Measurements from ENCODE around the gene LRRC27. TPM values are rescaled to one million over a fixed set of nuclear protein-coding genes. Genes with fewer than 3 reads are reported as not detected.

LRRC27 gene
- total and polyA plus RNA-seq, 7 donors: 1.4 to 15.5 (median 6.2) TPM

DNA sequence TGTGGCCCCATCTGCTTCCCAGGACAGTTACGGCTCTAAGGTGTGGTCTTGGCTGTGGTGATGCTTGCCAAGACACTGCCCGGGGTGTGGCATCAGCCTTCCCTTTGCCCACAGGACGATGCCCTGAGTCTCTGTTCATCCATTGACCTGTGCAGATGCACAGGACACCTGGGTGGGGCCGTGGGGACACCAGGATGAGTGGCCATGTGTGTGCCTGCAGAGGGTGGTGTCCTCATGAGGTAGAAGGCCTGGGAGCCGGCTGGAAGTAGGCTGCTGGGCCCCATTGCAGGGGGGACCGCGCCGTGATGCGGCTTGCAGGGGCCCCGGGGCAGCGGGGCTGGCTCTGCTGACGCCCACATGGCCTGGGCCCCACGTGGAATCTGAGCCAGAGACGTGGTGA, 42.6 kb downstream of the LRRC27 start:
- H3K27me3 ChIP-seq: no peaks in the 10 kb centered on the region
- H3K36me3 ChIP-seq: no peaks in the 10 kb centered on the region
- H3K4me1 ChIP-seq: no peaks in the 10 kb centered on the region
- DNase-seq: peak; percentile 34
- intact Hi-C loops (cut with DNase I): no loop called here
- H3K27ac ChIP-seq: no peak overlapping the region
- H3K9me3 ChIP-seq: no peaks in the 10 kb centered on the region
- WGBS, 2 donors: 61 to 85% methylated on average over 14 of the region's 14 CpGs
- no peak overlapping the region for H3K4me3 ChIP-seq
- TF ChIP-seq CTCF (IDR thresholded peaks at IDR 0.05) (no peak), EP300 (IDR thresholded peaks at IDR 0.05) (no peak), POLR2A (IDR thresholded peaks at IDR 0.05) (no peak), POLR2AphosphoS5 (IDR thresholded peaks at IDR 0.05) (no peak)

- Histone ChIP-seq H3K27me3 (no peaks in the 10 kb centered on the region), H3K4me3 (no peak overlapping the region), H3K27ac (no peak overlapping the region), H3K9me3 (no peaks in the 10 kb centered on the region), H3K36me3 (no peaks in the 10 kb centered on the region), H3K4me1 (no peaks in the 10 kb centered on the region)
- 88 to 90% methylated on average over 26 of the region's 26 CpGs for WGBS, 2 donors
- no peak for TF ChIP-seq POLR2AphosphoS5 (IDR thresholded peaks at IDR 0.05)
- TF ChIP-seq EP300 (IDR thresholded peaks at IDR 0.05): no peak
- TF ChIP-seq CTCF (IDR thresholded peaks at IDR 0.05): no peak
- no peak for TF ChIP-seq POLR2A (IDR thresholded peaks at IDR 0.05)
- intact Hi-C loops (cut with DNase I): no loop called here
- peak; percentile 46 for DNase-seq
Observed at GRCh38 chr10:132375116-132375794, 43.3 kb downstream of the LRRC27 start.

DNA sequence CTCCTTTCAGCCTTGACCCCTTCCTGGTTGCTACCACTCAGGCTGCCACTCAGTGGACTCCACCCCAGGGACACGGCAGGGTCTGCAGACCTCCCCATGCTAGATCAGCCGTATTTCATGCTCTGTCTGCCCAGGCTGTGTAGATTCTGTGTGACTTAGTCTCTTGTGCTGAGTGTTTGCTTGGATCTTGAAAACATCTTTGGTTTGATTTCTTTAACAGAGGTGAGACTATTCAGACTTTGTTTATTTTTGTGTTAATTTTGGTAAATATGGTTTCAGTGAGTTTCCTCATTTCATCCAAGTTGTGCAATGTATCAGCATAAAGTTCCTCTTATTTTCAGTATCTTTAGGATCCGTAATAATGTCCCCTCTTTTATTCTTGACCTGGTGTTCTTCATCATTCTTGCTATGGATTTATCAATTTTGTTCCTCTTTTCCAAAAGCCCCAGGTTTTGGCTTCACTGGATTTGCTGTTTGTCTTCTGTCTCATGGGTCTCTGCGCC, 43.9 kb downstream of the LRRC27 start:
- TF ChIP-seq POLR2A (IDR thresholded peaks at IDR 0.05): no peak
- TF ChIP-seq CTCF (IDR thresholded peaks at IDR 0.05): no peak
- no peak for TF ChIP-seq POLR2AphosphoS5 (IDR thresholded peaks at IDR 0.05)
- no peak for TF ChIP-seq EP300 (IDR thresholded peaks at IDR 0.05)
- no peaks in the 10 kb centered on the region for H3K4me1 ChIP-seq
- no peaks in the 10 kb centered on the region for H3K36me3 ChIP-seq
- H3K27me3 ChIP-seq: no peaks in the 10 kb centered on the region
- no peak overlapping the region for H3K4me3 ChIP-seq
- DNase-seq: peak; percentile 40
- no peak overlapping the region for H3K27ac ChIP-seq
- 83 to 87% methylated on average over 4 of the region's 4 CpGs for WGBS, 2 donors
- intact Hi-C loops (cut with DNase I): no loop called here
- no peaks in the 10 kb centered on the region for H3K9me3 ChIP-seq

- TF ChIP-seq POLR2A (IDR thresholded peaks at IDR 0.05) (no peak), POLR2AphosphoS5 (IDR thresholded peaks at IDR 0.05) (no peak), EP300 (IDR thresholded peaks at IDR 0.05) (no peak), CTCF (IDR thresholded peaks at IDR 0.05) (no peak)
- WGBS, 2 donors: 86 to 94% methylated on average over 15 of the region's 15 CpGs
Observed at GRCh38 chr10:132376394-132376851, 44.4 kb downstream of the LRRC27 start.

More at GRCh38 chr10:132376394-132376851, 44.4 kb downstream of the LRRC27 start:
- H3K36me3 ChIP-seq: no peaks in the 10 kb centered on the region
- H3K27ac ChIP-seq: no peak overlapping the region
- H3K4me1 ChIP-seq: no peaks in the 10 kb centered on the region
- H3K9me3 ChIP-seq: no peaks in the 10 kb centered on the region
- peak; percentile 54 for DNase-seq
- no peak overlapping the region for H3K4me3 ChIP-seq
- H3K27me3 ChIP-seq: no peaks in the 10 kb centered on the region
- intact Hi-C loops (cut with DNase I): no loop called here
